ENCODE measurements around the gene UGT1A10. TPM values are rescaled to one million over a fixed set of nuclear protein-coding genes. Genes with fewer than 3 reads are reported as not detected.

The UGT1A10 gene
- total RNA-seq, 1 donor from 2014 or later = not detected

- no peaks in the 10 kb centered on the region for H3K27me3 Mint-ChIP-seq (ENCODE audit: unreplicated experiment)
- H3K4me3 Mint-ChIP-seq (ENCODE audit: unreplicated experiment) = no peak overlapping the region
- H3K36me3 Mint-ChIP-seq (ENCODE audit: low read depth, unreplicated experiment) = no peaks in the 10 kb centered on the region
- no peak overlapping the region for H3K27ac Mint-ChIP-seq (ENCODE audit: unreplicated experiment)
- DNase-seq (ENCODE audit: low spot score) = no peak
- H3K9me3 Mint-ChIP-seq (ENCODE audit: unreplicated experiment) = no peaks in the 10 kb centered on the region
- TF ChIP-seq CTCF (IDR thresholded peaks at IDR 0.05; ENCODE audit: unreplicated experiment) = no peak
- no peaks in the 10 kb centered on the region for H3K4me1 Mint-ChIP-seq (ENCODE audit: unreplicated experiment)
Observed at GRCh38 chr2:233810385-233810784, 174.1 kb downstream of the UGT1A10 start.

DNA sequence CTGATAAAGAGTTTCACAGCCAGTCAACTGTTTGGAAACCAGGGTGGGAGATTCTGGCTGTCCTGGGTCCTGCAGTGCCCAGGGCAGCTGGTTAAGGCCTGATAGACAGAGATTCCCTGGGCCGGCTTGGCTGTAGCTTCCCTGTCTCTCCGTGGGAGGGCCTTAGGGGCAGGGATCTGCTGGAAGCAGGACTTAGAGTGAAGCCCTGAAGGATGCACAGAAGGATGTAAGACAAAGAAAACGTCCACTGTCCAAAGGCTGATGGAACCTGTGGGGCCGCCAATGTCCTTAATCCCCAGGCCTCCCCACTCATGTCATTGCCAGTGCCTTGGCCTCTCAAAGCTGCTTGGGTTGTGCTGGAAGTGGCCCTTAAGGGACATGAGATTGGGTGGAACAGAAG is 174.8 kb downstream of the UGT1A10 start:
- no peaks in the 10 kb centered on the region for H3K27me3 Mint-ChIP-seq (ENCODE audit: unreplicated experiment)
- DNase-seq (ENCODE audit: low spot score) = no peak
- no peak overlapping the region for H3K4me3 Mint-ChIP-seq (ENCODE audit: unreplicated experiment)
- no peaks in the 10 kb centered on the region for H3K9me3 Mint-ChIP-seq (ENCODE audit: unreplicated experiment)
- no peak for TF ChIP-seq CTCF (IDR thresholded peaks at IDR 0.05; ENCODE audit: unreplicated experiment)
- no peak overlapping the region for H3K27ac Mint-ChIP-seq (ENCODE audit: unreplicated experiment)
- no peaks in the 10 kb centered on the region for H3K4me1 Mint-ChIP-seq (ENCODE audit: unreplicated experiment)
- H3K36me3 Mint-ChIP-seq (ENCODE audit: low read depth, unreplicated experiment) = no peaks in the 10 kb centered on the region

DNA sequence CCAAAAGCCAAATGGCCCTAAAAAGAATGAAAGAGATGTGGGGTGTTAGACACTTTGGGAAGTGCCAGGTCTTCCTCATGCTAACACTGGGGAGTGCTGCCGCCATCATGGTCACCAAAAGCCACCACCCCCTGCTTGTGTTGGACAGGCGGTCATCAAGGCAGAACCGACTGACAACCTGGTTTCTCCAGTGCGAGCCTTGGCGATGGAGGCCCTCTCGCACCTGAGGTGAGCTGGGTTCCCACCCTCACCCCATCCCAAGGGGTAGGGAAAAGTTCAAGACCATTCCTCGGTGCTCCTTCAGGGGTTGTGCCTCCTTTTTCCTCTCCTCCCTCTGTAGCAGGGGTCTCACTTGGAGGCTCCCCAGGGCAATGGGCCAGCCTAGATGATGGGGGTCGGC is 175.5 kb downstream of the UGT1A10 start:
- Mint-ChIP-seq H3K27me3 (ENCODE audit: unreplicated experiment) (no peaks in the 10 kb centered on the region), H3K9me3 (ENCODE audit: unreplicated experiment) (no peaks in the 10 kb centered on the region), H3K4me1 (ENCODE audit: unreplicated experiment) (no peaks in the 10 kb centered on the region), H3K36me3 (ENCODE audit: low read depth, unreplicated experiment) (no peaks in the 10 kb centered on the region), H3K27ac (ENCODE audit: unreplicated experiment) (no peak overlapping the region), H3K4me3 (ENCODE audit: unreplicated experiment) (no peak overlapping the region)
- no peak for TF ChIP-seq CTCF (IDR thresholded peaks at IDR 0.05; ENCODE audit: unreplicated experiment)
- no peak for DNase-seq (ENCODE audit: low spot score)

GRCh38 chr2:233813236-233814055 is 177.2 kb downstream of the UGT1A10 start:
- TF ChIP-seq CTCF (IDR thresholded peaks at IDR 0.05; ENCODE audit: unreplicated experiment) = no peak
- DNase-seq (ENCODE audit: low spot score) = no peak
- no peak overlapping the region for H3K4me3 Mint-ChIP-seq (ENCODE audit: unreplicated experiment)
- H3K9me3 Mint-ChIP-seq (ENCODE audit: unreplicated experiment) = no peaks in the 10 kb centered on the region
- no peaks in the 10 kb centered on the region for H3K27me3 Mint-ChIP-seq (ENCODE audit: unreplicated experiment)
- H3K27ac Mint-ChIP-seq (ENCODE audit: unreplicated experiment) = no peak overlapping the region
- H3K36me3 Mint-ChIP-seq (ENCODE audit: low read depth, unreplicated experiment) = no peaks in the 10 kb centered on the region
- peaks cover 3% of the 10 kb centered on the region for H3K4me1 Mint-ChIP-seq (ENCODE audit: unreplicated experiment)

DNA sequence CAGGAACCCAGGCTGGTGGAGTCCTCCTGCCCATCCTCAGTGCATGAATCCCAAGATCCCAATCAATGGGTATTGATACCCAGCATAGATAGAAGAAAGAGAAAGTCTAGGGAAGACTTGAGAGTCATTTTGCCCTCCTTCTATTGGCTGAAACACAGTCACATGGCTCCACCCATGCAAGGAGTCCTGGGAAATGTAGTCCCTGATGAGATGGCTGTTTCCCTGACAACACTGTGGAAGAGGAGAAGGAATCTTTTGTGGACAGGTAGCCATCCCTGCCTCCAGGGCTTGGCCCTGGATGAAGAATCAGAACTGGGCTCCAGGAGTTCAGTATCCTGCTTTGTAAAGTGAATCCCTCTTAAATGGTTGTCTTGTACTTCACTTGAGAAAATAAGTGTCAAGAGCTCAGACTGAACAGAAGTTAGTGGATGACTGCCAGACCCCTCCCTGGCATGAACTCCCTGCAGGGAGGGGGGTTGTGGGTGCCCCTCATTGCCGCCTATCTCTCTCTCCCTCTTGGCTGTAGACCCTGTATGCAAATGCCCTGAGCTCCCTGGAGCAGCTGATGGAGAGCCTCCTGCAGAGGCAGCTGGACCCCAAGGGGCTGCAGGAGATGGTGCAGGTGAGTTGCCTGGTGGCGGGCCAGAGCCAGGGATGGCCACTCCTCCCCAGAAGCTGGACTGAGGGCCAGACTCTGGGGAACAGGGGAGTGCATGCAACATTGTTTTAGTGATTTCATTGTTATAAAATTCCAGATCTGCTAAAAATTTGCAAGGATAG is 178.0 kb downstream of the UGT1A10 start:
- Mint-ChIP-seq H3K27ac (ENCODE audit: unreplicated experiment) (no peak overlapping the region), H3K4me1 (ENCODE audit: unreplicated experiment) (peaks cover 3% of the 10 kb centered on the region), H3K27me3 (ENCODE audit: unreplicated experiment) (no peaks in the 10 kb centered on the region), H3K9me3 (ENCODE audit: unreplicated experiment) (no peaks in the 10 kb centered on the region), H3K36me3 (ENCODE audit: low read depth, unreplicated experiment) (no peaks in the 10 kb centered on the region), H3K4me3 (ENCODE audit: unreplicated experiment) (no peak overlapping the region)
- no peak for TF ChIP-seq CTCF (IDR thresholded peaks at IDR 0.05; ENCODE audit: unreplicated experiment)
- no peak for DNase-seq (ENCODE audit: low spot score)
